ENCODE measurements around the gene PLOD1.

DNA sequence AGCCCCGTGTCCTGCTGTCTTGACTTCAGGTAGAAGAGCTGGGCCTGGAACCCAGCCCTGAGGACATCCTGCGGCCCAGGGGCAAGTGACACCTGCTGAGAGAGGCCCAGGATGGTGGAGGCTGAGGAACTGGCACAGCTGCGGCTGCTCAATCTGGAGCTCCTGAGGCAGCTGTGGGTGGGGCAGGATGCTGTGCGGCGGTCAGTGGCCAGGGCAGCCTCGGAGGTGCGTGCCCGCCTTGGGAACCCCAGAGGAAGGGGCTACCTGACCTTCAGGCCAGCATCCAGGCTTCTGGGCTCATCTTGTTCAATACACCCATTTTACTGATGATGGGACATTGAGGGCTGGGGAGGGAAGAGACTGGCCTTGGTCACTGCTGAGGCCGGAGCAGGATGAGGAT lies 87.1 kb downstream of the PLOD1 start:
- TF ChIP-seq, protein P1, sequence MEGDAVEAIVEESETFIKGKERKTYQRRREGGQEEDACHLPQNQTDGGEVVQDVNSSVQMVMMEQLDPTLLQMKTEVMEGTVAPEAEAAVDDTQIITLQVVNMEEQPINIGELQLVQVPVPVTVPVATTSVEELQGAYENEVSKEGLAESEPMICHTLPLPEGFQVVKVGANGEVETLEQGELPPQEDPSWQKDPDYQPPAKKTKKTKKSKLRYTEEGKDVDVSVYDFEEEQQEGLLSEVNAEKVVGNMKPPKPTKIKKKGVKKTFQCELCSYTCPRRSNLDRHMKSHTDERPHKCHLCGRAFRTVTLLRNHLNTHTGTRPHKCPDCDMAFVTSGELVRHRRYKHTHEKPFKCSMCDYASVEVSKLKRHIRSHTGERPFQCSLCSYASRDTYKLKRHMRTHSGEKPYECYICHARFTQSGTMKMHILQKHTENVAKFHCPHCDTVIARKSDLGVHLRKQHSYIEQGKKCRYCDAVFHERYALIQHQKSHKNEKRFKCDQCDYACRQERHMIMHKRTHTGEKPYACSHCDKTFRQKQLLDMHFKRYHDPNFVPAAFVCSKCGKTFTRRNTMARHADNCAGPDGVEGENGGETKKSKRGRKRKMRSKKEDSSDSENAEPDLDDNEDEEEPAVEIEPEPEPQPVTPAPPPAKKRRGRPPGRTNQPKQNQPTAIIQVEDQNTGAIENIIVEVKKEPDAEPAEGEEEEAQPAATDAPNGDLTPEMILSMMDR (IDR thresholded peaks at IDR 0.05; ENCODE audit: low read length) = no peak
- TF ChIP-seq EZH2 (IDR thresholded peaks at IDR 0.05; ENCODE audit: borderline replicate concordance, low read length) = no peak
